Natural killer cell treated with Interleukin-12 subunit alpha and Interleukin-12 subunit beta and Interleukin-15 and Interleukin-18, amount 100 ng/mL, for 72 hours (primary cell): ENCODE results near the gene RIN3. TPM values are rescaled to one million over a fixed set of nuclear protein-coding genes. Genes with fewer than 3 reads are reported as not detected.
A peak's percentile ranks its signal among the peaks of the same experiment; 100 is the strongest.

Experiments used
- ATAC-seq, 2 donors: fragments of 150-1000 bp; cut with Tn5 transposase in 1 of 2; sonication (Bioruptor Pico), chemical (Tn5 transposase) in 1 of 2; 2 replicates each; pipeline ENCODE4 v1.10.0; 2021
- DNase-seq: peaks from one replicate; pipeline ENCODE4 v3.0.0; 2022; ENCODE audit warnings: low spot score
- H3K27ac Mint-ChIP-seq, 2 donors: 1 replicate in 1 of 2; 2 replicates in 1 of 2; pipeline ENCODE4 v1.8.0; 2022; ENCODE audit warnings: mixed read lengths in 2 of 2, mild to moderate bottlenecking in 1 of 2, moderate library complexity in 1 of 2
- H3K27me3 Mint-ChIP-seq, 2 donors: 1 replicate in 1 of 2; 2 replicates in 1 of 2; pipeline ENCODE4 v1.8.0; 2022; ENCODE audit warnings: mixed read lengths in 2 of 2
- H3K36me3 Mint-ChIP-seq: one replicate; pipeline ENCODE4 v1.8.0; 2022; ENCODE audit warnings: mixed read lengths
- H3K4me1 Mint-ChIP-seq, 2 donors: 1 replicate in 1 of 2; 2 replicates in 1 of 2; pipeline ENCODE4 v1.8.0; 2022; ENCODE audit warnings: low read depth in 2 of 2, mixed read lengths in 2 of 2, mild to moderate bottlenecking in 1 of 2
- H3K4me3 Mint-ChIP-seq: one replicate; pipeline ENCODE4 v1.8.0; 2022; ENCODE audit warnings: mixed read lengths
- H3K9me3 Mint-ChIP-seq: 2 replicates; pipeline ENCODE4 v1.8.0; 2022; ENCODE audit warnings: mixed read lengths
- total RNA-seq, 2 donors: library from RNA; stranded (reverse); gene quantifications; one replicate each; pipeline ENCODE4 v1.2.3, GENCODE V29; 2022

RIN3 gene
- total RNA-seq, 2 donors from 2014 or later = 151 to 202 TPM

GRCh38 chr14:92641306-92641705 is 127.7 kb downstream of the RIN3 start:
- Mint-ChIP-seq H3K9me3 (no peaks in the 10 kb centered on the region), H3K27ac (peak overlapping the region in 1 of 2 donors; percentile 82)
- ATAC-seq = no peak

GRCh38 chr14:92644171-92644969 is 130.8 kb downstream of the RIN3 start:
- DNase-seq = no peak
- H3K27me3 Mint-ChIP-seq = no peaks in the 10 kb centered on the region
- no peak for ATAC-seq
- H3K27ac Mint-ChIP-seq = peak overlapping the region; percentile 95 to 99
- peaks cover 10% of the 10 kb centered on the region for H3K36me3 Mint-ChIP-seq
- no peaks in the 10 kb centered on the region for H3K9me3 Mint-ChIP-seq
- peaks cover 36 to 40% of the 10 kb centered on the region in 2 donors for H3K4me1 Mint-ChIP-seq
- no peak overlapping the region for H3K4me3 Mint-ChIP-seq

More at GRCh38 chr14:92641306-92641705, 127.7 kb downstream of the RIN3 start:
- DNase-seq = no peak
- H3K27me3 Mint-ChIP-seq = no peaks in the 10 kb centered on the region
- peaks cover 10% of the 10 kb centered on the region for H3K36me3 Mint-ChIP-seq
- peaks cover 23 to 24% of the 10 kb centered on the region in 2 donors for H3K4me1 Mint-ChIP-seq
- H3K4me3 Mint-ChIP-seq = no peak overlapping the region

GRCh38 chr14:92644970-92645515 is 131.5 kb downstream of the RIN3 start:
- peak overlapping the region; percentile 52 for H3K4me3 Mint-ChIP-seq
- DNase-seq = peak; percentile 50
- H3K27ac Mint-ChIP-seq = peak overlapping the region; percentile 95 to 99
- H3K27me3 Mint-ChIP-seq = no peaks in the 10 kb centered on the region
- no peaks in the 10 kb centered on the region for H3K9me3 Mint-ChIP-seq
- ATAC-seq = no peak
- H3K4me1 Mint-ChIP-seq = peaks cover 41 to 47% of the 10 kb centered on the region in 2 donors
- peaks cover 10% of the 10 kb centered on the region for H3K36me3 Mint-ChIP-seq

- no peaks in the 10 kb centered on the region for H3K9me3 Mint-ChIP-seq
- peak; percentile 34 for DNase-seq
- H3K27me3 Mint-ChIP-seq = no peaks in the 10 kb centered on the region
- peaks cover 50 to 56% of the 10 kb centered on the region in 2 donors for H3K4me1 Mint-ChIP-seq
- H3K4me3 Mint-ChIP-seq = peak overlapping the region; percentile 36
- H3K36me3 Mint-ChIP-seq = peaks cover 10% of the 10 kb centered on the region
- peak overlapping the region; percentile 95 to 99 for H3K27ac Mint-ChIP-seq
- ATAC-seq = no peak
These were observed 132.4 kb downstream of the RIN3 start for GRCh38 chr14:92645841-92646478.

GRCh38 chr14:92646952-92647796 is 133.6 kb downstream of the RIN3 start:
- H3K4me1 Mint-ChIP-seq = peaks cover 60 to 68% of the 10 kb centered on the region in 2 donors
- H3K27ac Mint-ChIP-seq = peak overlapping the region; percentile 95 to 99
- no peaks in the 10 kb centered on the region for H3K9me3 Mint-ChIP-seq
- peaks cover 10% of the 10 kb centered on the region for H3K36me3 Mint-ChIP-seq
- no peak for DNase-seq
- H3K4me3 Mint-ChIP-seq = peak overlapping the region; percentile 36
- no peak for ATAC-seq
- H3K27me3 Mint-ChIP-seq = no peaks in the 10 kb centered on the region

- ATAC-seq (no peak), DNase-seq (no peak)
- Mint-ChIP-seq H3K4me3 (no peak overlapping the region), H3K36me3 (peaks cover 5% of the 10 kb centered on the region), H3K9me3 (no peaks in the 10 kb centered on the region), H3K4me1 (peaks cover 59 to 74% of the 10 kb centered on the region in 2 donors), H3K27ac (peak overlapping the region; percentile 95 to 99), H3K27me3 (no peaks in the 10 kb centered on the region)
These were observed 134.3 kb downstream of the RIN3 start for GRCh38 chr14:92647797-92648279.

GRCh38 chr14:92649066-92649465 is 135.5 kb downstream of the RIN3 start:
- Mint-ChIP-seq H3K4me1 (peaks cover 67 to 84% of the 10 kb centered on the region in 2 donors), H3K9me3 (no peaks in the 10 kb centered on the region), H3K36me3 (peaks cover 9% of the 10 kb centered on the region), H3K27me3 (no peaks in the 10 kb centered on the region), H3K4me3 (peak overlapping the region; percentile 94), H3K27ac (peak overlapping the region; percentile 95 to 99)
- ATAC-seq = no peak
- no peak for DNase-seq

- H3K27me3 Mint-ChIP-seq = no peaks in the 10 kb centered on the region
- H3K36me3 Mint-ChIP-seq = peaks cover 13% of the 10 kb centered on the region
- ATAC-seq (peak; percentile 1 to 31), DNase-seq (no peak)
- peak overlapping the region; percentile 95 to 99 for H3K27ac Mint-ChIP-seq
- peaks cover 73 to 94% of the 10 kb centered on the region in 2 donors for H3K4me1 Mint-ChIP-seq
- no peaks in the 10 kb centered on the region for H3K9me3 Mint-ChIP-seq
- H3K4me3 Mint-ChIP-seq = peak overlapping the region; percentile 94
These were observed 136.5 kb downstream of the RIN3 start for GRCh38 chr14:92649934-92650545.

- ATAC-seq = peak in 1 of 2 donors; percentile 2
- Mint-ChIP-seq H3K9me3 (no peaks in the 10 kb centered on the region), H3K4me3 (peak overlapping the region; percentile 94), H3K27ac (peak overlapping the region; percentile 95 to 99), H3K27me3 (no peaks in the 10 kb centered on the region), H3K4me1 (peaks cover 75 to 94% of the 10 kb centered on the region in 2 donors), H3K36me3 (peaks cover 13% of the 10 kb centered on the region)
- no peak for DNase-seq
These were observed 137.1 kb downstream of the RIN3 start for GRCh38 chr14:92650581-92651105.

GRCh38 chr14:92651106-92651757 is 137.7 kb downstream of the RIN3 start:
- DNase-seq = peak; percentile 96
- H3K27ac Mint-ChIP-seq = peak overlapping the region; percentile 95 to 99
- peaks cover 78 to 94% of the 10 kb centered on the region in 2 donors for H3K4me1 Mint-ChIP-seq
- no peaks in the 10 kb centered on the region for H3K27me3 Mint-ChIP-seq
- peaks cover 19% of the 10 kb centered on the region for H3K36me3 Mint-ChIP-seq
- H3K9me3 Mint-ChIP-seq = no peaks in the 10 kb centered on the region
- ATAC-seq = peak; percentile 89 to 91
- H3K4me3 Mint-ChIP-seq = peak overlapping the region; percentile 94

- H3K4me1 Mint-ChIP-seq = peaks cover 78 to 93% of the 10 kb centered on the region in 2 donors
- ATAC-seq (peak in 1 of 2 donors; percentile 9), DNase-seq (no peak)
- H3K36me3 Mint-ChIP-seq = peaks cover 19% of the 10 kb centered on the region
- H3K27me3 Mint-ChIP-seq = no peaks in the 10 kb centered on the region
- peak overlapping the region; percentile 95 to 99 for H3K27ac Mint-ChIP-seq
- H3K4me3 Mint-ChIP-seq = peak overlapping the region; percentile 94
- no peaks in the 10 kb centered on the region for H3K9me3 Mint-ChIP-seq
These were observed 138.3 kb downstream of the RIN3 start for GRCh38 chr14:92651758-92652406.
